Thymus (tissue), 11 donors: ENCODE measurements around the gene RNF213. TPM values are rescaled to one million over a fixed set of nuclear protein-coding genes. Genes with fewer than 3 reads are reported as not detected.

Experiments
- DNase-seq, 9 donors: peaks; one replicate each; pipeline ENCODE4 v3.0.0-alpha.2; 2013; ENCODE audit warnings: low spot score in 9 of 9, low read depth in 6 of 9, missing footprints in 1 of 9
- H3K27ac ChIP-seq, 2 donors: one replicate each; pipeline ENCODE4 v1.5.1; 2013; ENCODE audit warnings: control low read depth in 1 of 2, low read depth in 1 of 2, low read length in 1 of 2, mild to moderate bottlenecking in 1 of 2, moderate library complexity in 1 of 2
- H3K27me3 ChIP-seq, 2 donors: one replicate each; pipeline ENCODE4 v1.5.1; 2013; ENCODE audit warnings: low read length in 1 of 2; ENCODE audit not compliant: control insufficient read depth in 2 of 2, insufficient read depth in 1 of 2
- H3K36me3 ChIP-seq, 2 donors: one replicate each; pipeline ENCODE4 v1.5.1; 2013; ENCODE audit warnings: low read length in 1 of 2, mild to moderate bottlenecking in 1 of 2, moderate library complexity in 1 of 2; ENCODE audit not compliant: control insufficient read depth in 2 of 2, insufficient read depth in 2 of 2
- H3K4me1 ChIP-seq, 2 donors: one replicate each; pipeline ENCODE4 v1.5.1; 2013; ENCODE audit warnings: low read length in 2 of 2; ENCODE audit not compliant: control insufficient read depth in 2 of 2, insufficient read depth in 2 of 2
- H3K4me3 ChIP-seq, 2 donors: one replicate each; pipeline ENCODE4 v1.5.1; 2013; ENCODE audit warnings: low read length in 2 of 2, control low read depth in 1 of 2, mild to moderate bottlenecking in 1 of 2
- H3K9me3 ChIP-seq, 2 donors: one replicate each; pipeline ENCODE4 v1.5.1; 2013; ENCODE audit warnings: low read length in 1 of 2, mild to moderate bottlenecking in 1 of 2; ENCODE audit not compliant: control insufficient read depth in 2 of 2, insufficient read depth in 1 of 2
- WGBS: extraction: QIAGEN DNeasy Blood & Tissue Kit; methylation state at CpG from one replicate; pipeline ENCODE4 v1.1.7; 2013; 5-methylcytosine and 5-hydroxymethylcytosine counted together
- polyA plus RNA-seq: library from polyadenylated mRNA; stranded (reverse); fragments of 200-250 nt; gene quantifications from one replicate; pipeline ENCODE4 v1.2.3, GENCODE V29; 2013
- total RNA-seq: library from RNA; stranded (reverse); fragments of 120-200 nt; gene quantifications from one replicate; pipeline ENCODE4 v1.2.4, GENCODE V29; 2013
- donor health status: healthy.

RNF213 gene
- total and polyA plus RNA-seq, 2 donors, result 76.4 to 114 TPM

DNA sequence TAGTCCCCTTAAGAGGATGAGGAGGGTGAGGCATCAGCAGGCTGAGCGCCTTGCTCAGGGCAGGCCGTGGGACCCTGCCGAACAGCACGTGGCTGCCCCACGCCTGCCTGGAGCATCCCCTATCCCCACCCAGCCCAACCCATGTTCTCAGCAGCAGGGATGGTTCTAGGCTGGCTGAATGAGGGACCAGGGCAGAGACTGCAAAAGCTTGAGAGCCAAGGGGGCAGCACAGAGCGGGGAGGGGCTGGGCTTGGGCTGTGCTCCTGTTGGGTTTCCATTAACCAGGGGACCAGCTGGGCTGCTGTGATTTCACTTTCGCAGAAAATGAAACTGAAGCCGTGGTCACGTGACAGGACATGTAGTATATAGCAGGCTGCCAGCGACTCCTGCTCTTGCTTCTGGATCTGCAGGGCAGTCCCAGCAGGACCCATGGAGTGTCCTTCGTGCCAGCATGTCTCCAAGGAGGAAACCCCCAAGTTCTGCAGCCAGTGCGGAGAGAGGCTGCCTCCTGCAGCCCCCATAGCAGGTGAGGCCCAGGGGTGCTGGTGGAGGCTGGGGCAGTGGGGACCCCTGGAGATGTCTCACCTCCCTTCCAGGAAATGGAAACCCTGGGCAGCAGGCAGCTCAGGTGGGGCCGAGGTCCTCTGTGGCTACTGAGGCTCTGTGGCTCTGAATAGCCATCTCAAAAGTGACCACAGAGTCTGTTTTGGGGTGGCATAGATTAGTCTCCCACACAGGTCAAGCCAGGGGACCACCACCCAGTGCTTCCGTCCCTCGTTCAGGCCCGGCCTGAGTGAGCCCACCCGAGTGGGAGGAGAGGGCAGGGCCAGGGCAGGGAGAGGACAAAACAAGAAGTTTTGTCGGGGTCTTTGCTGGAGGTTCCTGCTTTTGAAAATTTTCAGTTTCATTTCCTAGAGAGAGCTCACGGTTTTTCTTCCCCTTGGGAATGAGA is 2.9 kb downstream of the RNF213 start:
- Histone ChIP-seq H3K27me3 (no peaks in the 10 kb centered on the region), H3K4me1 (peaks cover 33 to 55% of the 10 kb centered on the region in 2 donors), H3K36me3 (peaks cover 6 to 24% of the 10 kb centered on the region in 2 donors), H3K4me3 (peak overlapping the region; percentile 62 to 76), H3K9me3 (no peaks in the 10 kb centered on the region), H3K27ac (peak overlapping the region; percentile 89 to 99)
- DNase-seq, result peak; percentile 62 to 91 (median 80)
- WGBS, result 18% methylated on average over 19 of the region's 19 CpGs

DNA sequence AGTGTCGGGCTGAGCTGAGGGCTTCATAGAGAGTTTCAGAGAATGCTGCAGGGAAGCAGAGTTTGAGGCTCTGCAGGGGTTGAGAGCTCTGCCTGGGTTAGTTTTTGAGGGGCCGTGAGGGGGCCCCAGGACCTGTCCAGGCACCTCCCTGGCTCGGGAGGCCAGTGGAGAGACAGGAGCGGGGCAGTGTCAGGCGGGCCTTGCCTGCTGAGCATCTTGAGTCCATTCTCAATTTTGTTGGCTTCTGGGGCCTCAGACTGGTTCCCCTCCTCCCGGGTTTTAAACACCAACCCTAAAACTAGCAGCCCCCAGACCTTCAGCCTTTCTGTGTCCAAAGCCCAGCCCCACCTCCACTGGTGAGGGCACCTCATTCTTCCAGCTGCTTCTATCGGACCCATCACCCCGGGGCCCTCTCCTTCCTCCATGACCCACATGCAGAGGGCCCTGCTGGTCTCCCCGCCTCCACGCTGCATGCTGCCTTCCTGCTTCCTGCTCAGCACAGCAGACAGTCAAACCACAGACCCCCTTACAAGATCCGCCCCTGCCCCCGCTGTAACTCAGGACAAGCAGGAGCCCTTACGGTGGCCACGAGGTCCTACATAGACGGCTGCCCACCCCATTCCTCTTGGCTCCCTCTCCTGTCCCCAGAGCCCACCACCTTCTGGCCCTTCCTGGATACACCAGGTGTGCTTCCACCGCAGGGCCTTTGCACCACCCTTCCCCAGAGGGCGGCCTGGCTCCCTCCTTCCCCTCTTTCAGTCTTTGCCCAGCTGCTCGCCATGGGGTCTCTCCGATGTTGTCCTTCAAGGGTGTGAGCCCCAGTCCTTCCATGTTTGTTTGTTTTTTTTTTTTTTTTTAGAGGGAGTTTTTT is 3.8 kb downstream of the RNF213 start:
- Histone ChIP-seq H3K27me3 (no peaks in the 10 kb centered on the region), H3K4me3 (peak overlapping the region; percentile 62 to 76), H3K9me3 (no peaks in the 10 kb centered on the region), H3K27ac (peak overlapping the region; percentile 89 to 99), H3K36me3 (peaks cover 11 to 32% of the 10 kb centered on the region in 2 donors), H3K4me1 (peaks cover 35 to 53% of the 10 kb centered on the region in 2 donors)
- WGBS, result 15% methylated on average over 19 of the region's 19 CpGs
- DNase-seq, result peak in 4 of 9 donors; percentile 47 to 82 (median 70)

DNA sequence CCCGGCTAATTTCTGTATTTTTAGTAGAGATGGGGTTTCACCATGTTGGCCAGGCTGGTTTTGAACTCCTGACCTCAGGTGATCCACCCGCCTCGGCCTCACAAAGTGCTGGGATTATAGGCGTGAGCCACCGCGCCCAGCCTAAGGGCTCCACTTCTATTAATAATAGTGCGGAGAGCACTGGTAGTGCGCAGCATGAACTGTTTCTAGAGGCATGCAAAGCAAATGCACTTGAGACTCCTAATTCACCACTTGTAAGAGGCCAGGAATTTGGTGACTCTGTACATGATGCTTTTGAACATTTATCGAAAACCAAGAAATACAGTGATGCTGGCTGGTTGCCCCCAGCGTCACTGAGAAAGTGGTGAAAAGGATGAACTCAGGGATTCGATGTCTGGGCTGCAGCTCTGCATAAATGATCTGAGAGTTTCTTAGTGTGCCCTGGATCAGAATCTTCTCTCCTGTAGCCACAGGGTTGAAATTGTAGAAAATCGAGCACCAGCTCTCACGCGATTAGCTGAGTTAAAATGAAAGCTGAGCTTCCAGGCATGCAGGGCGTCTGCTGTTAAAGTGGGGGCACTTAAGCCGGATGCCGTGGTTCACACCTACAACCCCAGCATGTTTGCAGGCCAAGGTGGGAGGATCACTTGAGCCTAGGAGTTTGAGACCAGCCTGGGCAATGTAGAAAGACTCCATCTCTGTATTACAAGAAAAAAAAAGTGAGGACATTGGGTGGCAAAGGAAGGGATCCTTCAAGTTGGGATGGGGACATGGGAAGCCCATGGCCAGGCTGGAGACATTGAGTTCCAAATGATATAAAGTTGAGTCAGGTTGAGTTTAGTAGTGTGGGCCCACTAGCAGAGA is 4.8 kb downstream of the RNF213 start:
- 90% methylated on average over 17 of the region's 17 CpGs for WGBS
- H3K4me3 ChIP-seq, result no peak overlapping the region
- no peaks in the 10 kb centered on the region for H3K27me3 ChIP-seq
- H3K27ac ChIP-seq, result peak overlapping the region in 1 of 2 donors; percentile 47
- DNase-seq, result no peak
- peaks cover 35 to 48% of the 10 kb centered on the region in 2 donors for H3K4me1 ChIP-seq
- H3K9me3 ChIP-seq, result no peaks in the 10 kb centered on the region
- peaks cover 16 to 42% of the 10 kb centered on the region in 2 donors for H3K36me3 ChIP-seq

DNA sequence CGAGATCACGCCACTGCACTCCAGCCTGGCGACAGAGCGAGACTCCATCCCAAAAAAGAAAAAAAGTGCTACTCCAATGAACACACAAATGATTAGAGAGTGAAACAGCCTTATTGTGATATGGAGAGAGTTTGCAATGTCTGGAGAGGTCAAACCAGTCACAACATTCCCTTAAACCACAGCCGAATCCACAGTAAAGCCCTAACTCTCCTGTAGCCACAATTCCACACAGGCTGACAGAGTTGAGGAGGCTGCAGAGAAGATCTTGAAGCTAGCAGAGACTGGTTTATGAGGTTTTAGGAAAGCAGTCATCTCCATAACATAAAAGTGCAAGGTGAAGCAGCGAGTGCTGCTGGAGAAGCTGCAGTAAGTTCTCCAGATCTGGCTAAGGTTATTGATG is 6.7 kb downstream of the RNF213 start:
- WGBS, result 98% methylated on average over 6 of the region's 6 CpGs
- Histone ChIP-seq H3K27ac (no peak overlapping the region), H3K4me3 (no peak overlapping the region), H3K36me3 (peaks cover 20 to 48% of the 10 kb centered on the region in 2 donors), H3K4me1 (peaks cover 27 to 38% of the 10 kb centered on the region in 2 donors), H3K9me3 (no peaks in the 10 kb centered on the region), H3K27me3 (no peaks in the 10 kb centered on the region)
- DNase-seq, result no peak

DNA sequence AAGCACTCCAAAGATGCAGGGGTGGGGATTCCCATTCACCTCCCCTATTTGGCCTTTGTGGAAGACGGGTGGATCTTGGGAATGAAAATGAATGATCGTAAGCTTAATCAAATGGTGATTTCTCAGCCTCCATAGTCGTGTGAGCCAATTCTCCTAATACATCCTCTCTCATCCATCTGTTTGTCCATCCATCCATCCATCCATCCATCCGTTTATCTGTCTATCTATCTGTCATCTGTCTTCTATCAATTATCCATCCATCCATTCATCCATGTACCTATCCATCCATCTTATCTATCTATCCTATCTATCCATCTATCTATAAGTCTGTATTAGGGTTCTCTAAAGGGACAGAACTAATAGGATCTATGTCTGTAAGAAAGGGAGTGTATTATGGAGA is 7.8 kb downstream of the RNF213 start:
- Histone ChIP-seq H3K27me3 (no peaks in the 10 kb centered on the region), H3K4me1 (peaks cover 17 to 28% of the 10 kb centered on the region in 2 donors), H3K9me3 (no peaks in the 10 kb centered on the region), H3K27ac (no peak overlapping the region), H3K36me3 (peaks cover 30 to 57% of the 10 kb centered on the region in 2 donors), H3K4me3 (no peak overlapping the region)
- WGBS, result 90% methylated on average over 4 of the region's 4 CpGs
- DNase-seq, result no peak

DNA sequence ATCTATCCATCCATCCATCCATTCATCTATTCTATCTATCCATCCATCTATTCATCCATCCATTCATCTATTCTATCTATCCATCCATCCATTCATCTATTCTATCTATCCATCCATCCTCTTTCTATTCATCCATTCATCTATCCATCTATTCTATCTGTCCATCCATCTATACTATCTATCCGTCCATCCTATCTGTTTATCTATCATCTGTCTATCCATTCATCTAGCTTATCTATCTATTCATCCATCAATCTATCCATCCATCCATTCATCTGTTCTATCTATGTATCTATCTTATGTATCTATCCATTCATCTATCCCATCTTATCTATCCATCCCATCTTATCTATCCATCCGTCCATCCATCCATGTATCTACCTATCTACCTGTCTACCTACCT is 8.8 kb downstream of the RNF213 start:
- H3K36me3 ChIP-seq, result peaks cover 38 to 64% of the 10 kb centered on the region in 2 donors

DNA sequence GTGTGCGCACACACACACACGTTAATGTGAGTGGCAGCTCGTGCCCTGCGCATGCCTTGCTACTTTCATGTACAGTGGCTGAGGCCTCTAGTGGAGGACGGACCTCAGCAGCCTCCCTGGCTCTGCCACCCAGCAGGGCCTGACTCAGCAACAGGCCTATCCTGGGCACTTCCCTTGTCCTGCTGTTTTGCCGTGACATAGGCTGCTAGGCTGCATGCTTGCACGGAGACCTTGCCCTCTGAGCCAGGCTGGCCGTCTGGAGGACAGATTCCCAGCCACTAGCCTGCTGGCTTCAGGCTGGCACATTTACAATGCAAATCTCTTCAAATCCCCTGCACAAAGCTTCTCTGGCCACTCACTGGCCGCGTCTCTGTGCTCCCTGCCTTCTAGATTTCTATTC is 9.5 kb downstream of the RNF213 start:
- H3K9me3 ChIP-seq, result no peaks in the 10 kb centered on the region
- 96% methylated on average over 10 of the region's 10 CpGs for WGBS
- H3K4me1 ChIP-seq, result peaks cover 9 to 11% of the 10 kb centered on the region in 2 donors
- H3K36me3 ChIP-seq, result peaks cover 42 to 65% of the 10 kb centered on the region in 2 donors
- no peak for DNase-seq
- no peak overlapping the region for H3K27ac ChIP-seq
- no peaks in the 10 kb centered on the region for H3K27me3 ChIP-seq
- no peak overlapping the region for H3K4me3 ChIP-seq

More for the DNA sequence above, 8.8 kb downstream of the RNF213 start:
- Histone ChIP-seq H3K27ac (no peak overlapping the region), H3K4me3 (no peak overlapping the region), H3K27me3 (no peaks in the 10 kb centered on the region), H3K4me1 (peaks cover 13 to 18% of the 10 kb centered on the region in 2 donors), H3K9me3 (no peaks in the 10 kb centered on the region)
- DNase-seq, result no peak
- WGBS, result 96% methylated on average over 2 of the region's 2 CpGs

DNA sequence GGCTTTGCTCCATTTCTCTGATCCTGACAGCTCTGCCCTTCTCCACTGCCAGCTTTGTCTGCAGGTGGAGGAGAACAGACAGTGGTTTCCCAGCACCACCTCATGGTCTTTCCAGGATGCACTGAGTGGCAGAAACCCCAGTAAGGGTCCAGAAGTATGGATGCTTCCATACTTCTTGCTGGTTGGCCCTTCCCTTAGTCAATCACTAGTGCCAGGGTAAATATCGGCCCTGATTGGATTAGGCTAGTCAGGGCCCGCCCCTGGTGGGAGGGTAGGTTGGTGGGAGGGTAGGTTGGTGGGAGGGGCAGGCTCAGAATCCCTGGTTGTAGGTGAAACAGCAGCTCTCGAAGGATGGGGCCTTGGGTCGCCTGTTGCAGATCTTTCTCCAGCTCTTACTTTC is 10.2 kb downstream of the RNF213 start:
- 97% methylated on average over 4 of the region's 4 CpGs for WGBS
- Histone ChIP-seq H3K9me3 (no peaks in the 10 kb centered on the region), H3K4me1 (peaks cover 4 to 5% of the 10 kb centered on the region in 2 donors), H3K27ac (no peak overlapping the region), H3K27me3 (no peaks in the 10 kb centered on the region), H3K36me3 (peaks cover 42 to 70% of the 10 kb centered on the region in 2 donors), H3K4me3 (no peak overlapping the region)
- DNase-seq, result no peak
